Vagina (tissue), 2 donors: ENCODE results near the gene TMA7.

ENCODE experiments used
- CTCF ChIP-seq, 3 experiments: fragments of 450-650 bp in 2 of 3; fragments of 200-600 bp in 1 of 3; sonication (generic) in 1 of 3; IDR thresholded peaks; one replicate each; pipeline ENCODE4 v1.5.1; 2017 to 2019; ENCODE audit warnings: antibody characterized with exemption in 3 of 3, mild to moderate bottlenecking in 2 of 3, moderate library complexity in 2 of 3
- POLR2A ChIP-seq, 2 donors: fragments of 450-650 bp; IDR thresholded peaks; one replicate each; pipeline ENCODE4 v1.6.1; 2017; ENCODE audit warnings: antibody characterized with exemption in 2 of 2, mild to moderate bottlenecking in 2 of 2, moderate library complexity in 2 of 2
- POLR2AphosphoS5 ChIP-seq, 2 donors: sonication (generic); formaldehyde crosslinking; IDR thresholded peaks; one replicate each; pipeline ENCODE4 v1.9.0; 2017; ENCODE audit warnings: antibody characterized with exemption in 2 of 2, mild to moderate bottlenecking in 2 of 2, low read depth in 1 of 2; ENCODE audit not compliant: insufficient read depth in 1 of 2

DNA sequence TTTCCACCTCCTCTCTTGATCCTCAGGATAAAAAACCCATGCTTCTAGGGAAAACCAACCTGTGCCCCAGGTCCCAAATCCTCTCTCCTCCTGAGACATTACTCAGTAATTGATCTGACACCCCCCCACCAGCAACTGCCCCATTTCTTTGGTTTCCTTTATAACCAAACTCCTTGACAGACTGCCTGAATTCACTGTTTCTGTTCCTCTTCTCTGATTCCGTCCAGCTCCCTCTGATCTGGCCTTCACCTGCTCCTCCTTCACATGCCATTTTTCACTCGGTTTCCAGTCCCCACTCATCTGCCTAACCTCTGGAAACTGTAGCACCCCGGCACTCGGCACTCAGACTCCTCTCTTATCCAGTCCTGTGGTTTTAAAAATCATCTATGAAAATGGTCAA lies 2.2 kb upstream of the TMA7 start:
- TF ChIP-seq CTCF (IDR thresholded peaks at IDR 0.05) (no peak), POLR2AphosphoS5 (IDR thresholded peaks at IDR 0.05; ENCODE audit: insufficient read depth in 1 of 2, low read depth in 1 of 2) (no peak), POLR2A (IDR thresholded peaks at IDR 0.05) (no peak)
